ENCODE data around the gene ABRAXAS1.

- TF ChIP-seq CTCF (IDR thresholded peaks at IDR 0.05) (no peak), EZH2 (IDR thresholded peaks at IDR 0.05) (no peak)
Measured at GRCh38 chr4:83436680-83437079, 48.2 kb downstream of the ABRAXAS1 start.

Measured in neural progenitor cell (in vitro differentiated cells).